ENCODE results near the gene COPS7A.
A peak's percentile ranks its signal among the peaks of the same experiment; 100 is the strongest.

- TF ChIP-seq CTCF (IDR thresholded peaks at IDR 0.05; ENCODE audit: borderline replicate concordance, extremely low read depth, low read length, poor library complexity, severe bottlenecking) (no peak), EZH2 (IDR thresholded peaks at IDR 0.05; ENCODE audit: borderline replicate concordance, low read depth, low read length, severe bottlenecking) (peak; percentile 34)
These were observed 41.3 kb downstream of the COPS7A start for GRCh38 chr12:6765048-6765633.

All from DND-41 (cell line).